DMS79 (cell line): Measurements from ENCODE around the gene MCF2.
"Not testable (repeated sequence)": the region's sequence is repeated elsewhere in the genome, so short reads cannot be mapped to it uniquely, and the experiment has no call there.

Experiments
- DNase-seq: peaks from one replicate; lab custom pipeline; 2025; lab: John Stamatoyannopoulos, UW

MCF2 gene, protein sequence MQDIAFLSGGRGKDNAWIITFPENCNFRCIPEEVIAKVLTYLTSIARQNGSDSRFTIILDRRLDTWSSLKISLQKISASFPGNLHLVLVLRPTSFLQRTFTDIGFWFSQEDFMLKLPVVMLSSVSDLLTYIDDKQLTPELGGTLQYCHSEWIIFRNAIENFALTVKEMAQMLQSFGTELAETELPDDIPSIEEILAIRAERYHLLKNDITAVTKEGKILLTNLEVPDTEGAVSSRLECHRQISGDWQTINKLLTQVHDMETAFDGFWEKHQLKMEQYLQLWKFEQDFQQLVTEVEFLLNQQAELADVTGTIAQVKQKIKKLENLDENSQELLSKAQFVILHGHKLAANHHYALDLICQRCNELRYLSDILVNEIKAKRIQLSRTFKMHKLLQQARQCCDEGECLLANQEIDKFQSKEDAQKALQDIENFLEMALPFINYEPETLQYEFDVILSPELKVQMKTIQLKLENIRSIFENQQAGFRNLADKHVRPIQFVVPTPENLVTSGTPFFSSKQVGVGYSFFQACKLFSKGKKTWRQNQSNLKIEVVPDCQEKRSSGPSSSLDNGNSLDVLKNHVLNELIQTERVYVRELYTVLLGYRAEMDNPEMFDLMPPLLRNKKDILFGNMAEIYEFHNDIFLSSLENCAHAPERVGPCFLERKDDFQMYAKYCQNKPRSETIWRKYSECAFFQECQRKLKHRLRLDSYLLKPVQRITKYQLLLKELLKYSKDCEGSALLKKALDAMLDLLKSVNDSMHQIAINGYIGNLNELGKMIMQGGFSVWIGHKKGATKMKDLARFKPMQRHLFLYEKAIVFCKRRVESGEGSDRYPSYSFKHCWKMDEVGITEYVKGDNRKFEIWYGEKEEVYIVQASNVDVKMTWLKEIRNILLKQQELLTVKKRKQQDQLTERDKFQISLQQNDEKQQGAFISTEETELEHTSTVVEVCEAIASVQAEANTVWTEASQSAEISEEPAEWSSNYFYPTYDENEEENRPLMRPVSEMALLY

DNA sequence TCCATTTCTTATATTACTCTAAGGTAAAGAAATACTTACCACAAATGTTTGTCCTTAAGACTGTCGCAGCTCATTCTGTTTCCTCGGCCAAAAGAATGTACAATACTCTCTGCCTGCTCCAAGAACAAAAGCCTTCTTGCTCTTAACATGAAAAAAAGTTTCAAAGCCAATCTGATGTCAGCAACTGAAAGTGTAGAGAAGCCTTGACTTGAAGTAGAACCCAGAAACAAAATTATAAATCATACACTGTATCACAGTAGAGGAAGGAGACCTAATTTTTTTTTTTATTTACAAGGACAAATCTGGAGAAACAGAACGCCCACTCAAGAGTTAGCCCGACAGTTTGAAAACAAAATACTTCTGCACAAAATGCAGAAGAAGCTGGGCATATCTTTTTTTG lies at the start of gene MCF2:
MCF2 (minus strand) TSS at position 101 of the 400 bp plus-strand sequence. CDS start 56,423 bp downstream, outside the sequence.
- DNase-seq: no peak

DNA sequence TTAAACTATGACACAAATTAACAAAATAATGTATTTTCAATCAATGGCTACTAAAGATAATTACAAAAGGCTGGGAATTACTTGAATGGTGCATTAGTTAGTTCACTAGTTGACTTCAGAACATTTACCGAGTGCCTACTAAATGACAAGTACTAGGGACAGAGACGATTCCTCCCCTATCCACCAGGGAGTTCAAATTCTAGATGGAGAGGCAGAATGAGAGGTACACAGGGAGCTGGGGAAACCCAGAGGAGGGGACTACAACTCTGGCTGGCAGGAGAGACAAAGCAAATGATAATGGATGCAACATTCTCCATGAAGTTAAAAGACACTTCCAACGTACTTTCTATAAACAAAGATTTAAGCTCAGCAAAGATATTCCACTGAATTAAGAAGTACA lies 43.1 kb upstream of the MCF2 start:
- DNase-seq: no peak

DNA sequence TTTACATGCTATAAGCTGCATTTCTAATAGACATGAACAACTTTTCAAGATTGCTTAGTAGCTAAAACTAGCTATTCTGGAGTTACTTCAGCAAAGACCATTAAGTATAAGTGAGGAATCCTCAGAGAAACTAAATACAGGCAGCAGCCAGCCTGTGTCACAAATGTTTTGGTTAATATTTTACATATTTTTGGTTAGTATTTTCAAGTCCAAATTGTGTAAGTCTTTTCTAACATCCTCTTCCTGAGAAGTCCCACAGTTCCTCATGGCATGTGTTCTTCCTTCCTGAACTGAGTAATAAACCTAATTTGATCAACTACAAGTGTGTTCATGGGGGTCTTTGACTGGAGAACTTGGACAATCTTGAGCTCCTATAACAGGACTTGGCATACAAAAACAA lies 42.4 kb upstream of the MCF2 start:
- no peak for DNase-seq

DNA sequence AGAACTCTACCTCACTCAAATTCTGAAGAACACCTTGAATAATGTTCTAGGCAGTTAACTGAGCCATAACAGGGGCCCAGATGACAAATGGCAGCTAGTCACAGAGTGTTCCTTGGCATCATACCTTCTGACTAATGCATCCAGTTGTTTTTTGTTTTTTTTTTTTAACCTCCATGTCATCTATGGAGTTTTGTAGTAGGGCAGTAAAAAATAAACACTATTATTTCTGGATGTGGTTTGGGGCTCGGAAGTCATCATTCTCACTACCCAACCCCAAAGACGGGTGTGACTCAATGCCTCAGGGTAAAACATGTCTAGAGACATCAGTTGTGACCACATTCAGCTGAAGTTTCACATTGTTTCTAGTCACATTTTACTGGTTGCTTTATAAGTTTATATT lies 31.2 kb upstream of the MCF2 start:
- DNase-seq: peak; percentile 8

DNA sequence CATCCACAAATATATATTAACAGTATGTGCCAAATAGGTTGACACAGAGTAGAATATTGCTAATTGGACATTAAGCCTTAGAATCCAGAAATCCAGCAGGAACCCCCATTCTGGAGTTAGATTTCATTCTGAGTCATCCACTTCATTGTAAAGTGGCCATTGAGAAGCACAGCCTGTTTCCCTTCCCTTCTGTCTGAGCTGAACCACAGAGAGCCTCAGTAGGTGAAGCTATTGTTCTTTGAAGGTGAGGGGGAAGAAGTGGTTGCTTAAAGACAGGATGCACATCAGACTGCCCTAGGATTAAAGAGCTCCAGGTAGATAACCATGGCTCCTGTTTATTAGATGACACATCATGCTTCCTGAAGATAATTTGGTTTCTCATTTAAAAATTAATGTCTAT lies 30.6 kb upstream of the MCF2 start:
- peak; percentile 55 for DNase-seq

DNA sequence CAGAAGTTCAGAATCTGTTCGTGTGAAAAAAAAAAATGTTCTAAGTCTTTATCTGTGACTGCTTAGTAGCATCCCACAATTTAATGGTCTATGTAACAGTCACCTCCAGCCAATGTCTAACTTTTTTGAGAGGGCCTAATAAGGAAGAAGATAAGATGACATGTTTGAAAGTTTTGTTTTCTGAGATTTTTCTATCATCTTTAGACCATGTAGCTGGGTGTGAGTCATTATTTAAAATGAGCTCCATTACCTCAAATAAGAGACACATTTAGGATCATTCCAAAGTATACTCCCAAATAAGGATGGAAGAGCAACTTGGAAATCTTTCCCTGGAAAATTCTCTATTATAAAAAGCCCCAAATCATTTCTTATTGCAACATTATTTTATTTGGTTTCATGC lies 28.2 kb upstream of the MCF2 start:
- DNase-seq: no peak

DNA sequence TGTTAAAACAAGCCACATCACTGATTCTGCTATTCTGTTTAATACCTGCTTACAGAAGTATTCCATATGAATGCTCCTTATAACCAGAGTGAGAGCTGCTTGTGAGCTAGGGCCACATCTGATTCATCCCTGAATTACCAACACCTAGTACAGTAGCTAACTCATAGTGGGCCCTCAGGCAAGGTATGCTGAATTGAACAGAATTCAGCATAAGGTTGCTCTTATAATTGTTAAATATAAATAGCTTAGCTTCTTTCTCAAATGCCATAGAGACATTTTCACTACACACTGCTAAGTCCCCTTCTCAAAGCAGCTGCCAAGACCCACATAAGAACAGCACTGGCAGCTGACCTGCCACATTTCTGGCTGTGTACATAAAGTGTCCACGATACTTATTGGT lies 27.0 kb upstream of the MCF2 start:
- DNase-seq: no peak

DNA sequence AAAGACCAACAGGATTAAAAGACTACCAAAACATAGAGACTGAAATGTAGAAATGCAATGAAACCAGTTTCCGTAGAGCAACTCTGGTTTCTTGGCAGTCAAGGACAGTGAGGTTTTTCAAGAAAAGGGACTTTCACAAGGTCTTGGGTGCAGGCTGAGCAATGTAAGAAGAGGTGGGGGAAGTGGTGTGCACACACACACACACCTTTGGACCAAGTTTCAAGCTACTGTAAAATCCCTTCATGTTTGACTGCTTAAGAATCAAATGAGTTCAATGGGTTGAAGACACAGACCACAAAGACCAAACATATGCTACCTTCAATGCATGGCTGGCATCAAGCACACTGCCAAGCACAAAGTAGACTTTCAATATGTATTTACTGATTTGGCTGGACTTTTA lies 17.8 kb upstream of the MCF2 start:
- no peak for DNase-seq

DNA sequence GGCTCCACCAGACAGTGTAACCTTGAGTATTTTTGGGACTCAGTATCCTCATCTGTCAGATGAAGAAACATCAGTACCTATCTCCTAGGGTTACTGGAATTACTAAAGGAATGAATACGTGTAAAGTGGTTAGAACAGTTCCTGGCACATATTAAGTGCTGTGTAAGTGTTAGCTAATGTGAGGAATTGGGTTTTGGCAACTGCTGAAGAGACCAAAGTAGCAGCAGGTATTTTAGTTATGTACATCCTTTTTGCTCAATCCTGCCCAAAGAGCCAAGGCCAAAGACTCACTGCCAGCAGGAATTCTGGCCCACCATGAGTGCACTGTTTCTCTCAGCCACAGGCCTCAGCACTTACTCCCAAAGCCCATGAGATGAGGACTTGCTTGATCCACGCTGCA lies 16.7 kb upstream of the MCF2 start:
- DNase-seq: no peak

DNA sequence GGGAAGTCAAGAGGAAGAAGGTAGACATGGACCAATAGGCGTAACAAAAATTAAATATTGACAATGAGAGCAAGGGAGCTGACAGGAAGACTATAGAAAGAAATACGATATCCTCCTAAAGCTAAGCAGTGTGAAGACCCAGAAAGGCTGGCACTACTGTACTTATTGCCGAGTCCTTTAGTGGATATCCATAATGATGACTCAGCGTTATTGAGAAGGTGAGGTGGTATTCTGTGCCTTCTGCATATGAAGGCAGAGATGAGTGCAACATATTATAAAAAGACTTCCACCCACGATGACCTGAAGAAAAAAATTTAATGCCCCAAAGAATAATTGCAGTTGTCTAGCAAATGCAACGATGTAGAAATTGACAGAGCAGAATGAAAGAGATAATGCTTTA lies 13.0 kb upstream of the MCF2 start:
- DNase-seq: no peak

DNA sequence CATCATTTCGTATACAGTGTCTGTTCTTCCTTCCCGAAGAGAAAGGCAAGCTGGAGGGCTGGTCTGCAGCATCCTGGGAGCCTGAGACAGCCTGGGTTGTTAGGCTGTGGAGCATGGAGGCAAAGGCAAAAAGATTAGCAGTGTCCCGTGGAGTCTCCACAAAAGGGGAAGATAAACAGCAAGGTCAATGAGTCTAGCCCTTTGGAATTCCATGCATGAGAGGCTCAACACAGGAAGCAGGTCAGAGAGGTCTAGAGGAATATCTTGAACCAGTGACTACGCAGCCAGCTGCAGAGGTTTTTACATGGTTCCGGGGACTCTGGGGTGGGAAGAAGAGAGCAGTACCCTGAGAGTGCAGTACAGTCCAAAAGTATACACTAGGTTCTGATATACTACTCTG lies 12.2 kb upstream of the MCF2 start:
- no peak for DNase-seq

DNA sequence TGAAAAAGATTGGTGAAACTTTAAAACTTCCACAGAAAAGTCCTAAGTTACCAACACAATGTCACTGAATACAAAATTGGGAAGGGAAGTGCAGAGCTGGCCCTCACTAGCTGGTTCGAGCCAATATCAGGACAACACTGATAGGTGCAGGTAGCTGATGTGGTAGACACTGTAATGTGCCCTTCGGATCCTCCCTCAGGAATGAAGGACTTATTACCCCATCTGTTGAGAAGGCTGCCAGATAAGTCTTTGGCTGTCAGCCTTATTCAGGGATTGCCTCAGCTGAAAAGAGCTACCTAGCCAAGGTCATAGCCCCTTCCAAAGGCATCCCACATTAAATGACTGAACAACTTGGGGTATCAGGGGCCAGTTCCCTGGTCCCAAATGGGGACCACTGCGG lies 5.3 kb downstream of the MCF2 start:
- DNase-seq: no peak

DNA sequence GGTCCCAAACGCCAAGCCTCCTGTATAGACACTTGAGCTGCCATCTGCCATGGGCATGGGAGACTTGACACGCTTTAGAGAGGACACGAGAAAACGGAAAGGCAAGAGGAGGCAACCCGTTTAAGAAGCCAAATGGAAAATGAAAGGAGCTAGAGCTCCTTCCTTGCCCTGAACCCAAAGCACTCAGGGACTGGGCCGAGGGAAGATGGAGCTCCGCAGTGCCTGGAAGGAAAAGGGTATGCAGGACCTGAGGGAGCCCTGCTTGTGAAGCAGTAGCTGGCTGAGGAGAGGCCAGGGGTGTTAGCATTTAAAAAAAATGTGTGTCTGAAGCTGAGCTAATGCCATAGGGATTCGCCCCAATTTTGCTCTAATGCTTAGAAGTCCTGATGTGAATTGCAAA lies 15.1 kb downstream of the MCF2 start:
- DNase-seq: no peak

DNA sequence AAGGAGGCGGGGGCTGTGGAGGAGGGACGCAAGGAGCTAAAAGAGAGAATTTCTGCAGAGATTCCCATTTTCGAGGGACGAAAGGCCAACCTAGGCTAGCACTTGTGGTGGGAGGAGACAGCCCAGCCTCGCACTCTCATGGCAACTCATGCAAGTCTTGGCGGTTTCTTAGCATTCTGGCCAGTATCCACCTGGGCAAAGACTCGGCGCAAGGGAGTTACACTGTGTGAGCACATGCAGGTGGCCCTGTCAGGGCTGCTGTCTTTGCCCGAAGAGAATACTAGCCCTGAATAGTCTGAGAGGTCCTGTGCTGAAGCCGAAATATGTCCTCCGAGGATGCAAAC lies 15.5 kb downstream of the MCF2 start:
- no peak for DNase-seq

DNA sequence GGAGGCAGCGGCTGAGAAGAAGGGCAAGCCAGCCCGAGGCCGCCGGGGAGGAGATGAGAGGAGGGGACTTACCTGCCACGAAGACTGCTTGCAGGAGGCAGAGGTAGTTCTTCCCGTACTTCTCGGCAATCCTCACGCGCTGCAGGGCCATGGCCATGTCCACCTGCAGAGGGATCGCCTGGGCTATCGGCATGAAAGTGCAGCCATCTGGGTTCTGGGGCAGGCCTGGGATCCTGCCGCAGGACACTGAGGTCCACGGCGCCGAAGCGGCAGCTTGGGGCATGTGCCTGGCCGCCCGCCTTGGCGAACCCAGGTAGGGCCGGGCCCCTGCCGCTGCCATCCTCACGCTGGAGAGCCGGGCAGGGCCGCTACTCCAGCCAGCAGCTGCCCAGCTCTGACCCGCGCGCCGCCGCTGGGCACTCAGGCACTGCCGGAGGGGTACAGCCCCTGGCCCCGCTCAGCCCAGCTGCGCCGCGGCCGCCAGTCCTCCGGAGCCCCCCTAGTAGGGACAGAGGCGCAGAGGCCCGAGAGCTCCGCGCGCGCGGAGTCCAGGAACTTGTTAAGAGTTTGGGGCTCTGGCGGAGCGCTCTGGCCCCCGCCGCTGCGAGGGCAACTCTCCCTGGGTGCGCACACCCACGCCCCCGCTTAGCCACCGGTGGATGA lies 16.0 kb downstream of the MCF2 start:
- no peak for DNase-seq

DNA sequence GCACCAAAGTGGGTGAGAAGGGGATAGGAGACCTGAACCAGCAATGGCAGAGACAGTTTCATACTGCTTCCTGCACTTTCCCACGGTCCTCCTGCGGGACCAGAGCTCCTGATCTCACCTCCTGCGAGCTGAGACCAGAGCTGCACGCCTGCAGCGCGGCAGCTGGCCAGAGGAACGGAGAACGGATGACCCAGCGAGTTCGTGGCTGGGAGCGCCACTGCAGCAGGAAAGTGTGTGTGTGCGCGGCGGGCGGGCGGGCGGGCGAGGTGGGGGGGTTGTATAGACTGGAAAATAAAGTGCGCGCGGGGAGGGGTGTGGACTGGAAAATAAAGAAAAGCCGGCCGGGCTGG lies 16.5 kb downstream of the MCF2 start:
- no peak for DNase-seq

DNA sequence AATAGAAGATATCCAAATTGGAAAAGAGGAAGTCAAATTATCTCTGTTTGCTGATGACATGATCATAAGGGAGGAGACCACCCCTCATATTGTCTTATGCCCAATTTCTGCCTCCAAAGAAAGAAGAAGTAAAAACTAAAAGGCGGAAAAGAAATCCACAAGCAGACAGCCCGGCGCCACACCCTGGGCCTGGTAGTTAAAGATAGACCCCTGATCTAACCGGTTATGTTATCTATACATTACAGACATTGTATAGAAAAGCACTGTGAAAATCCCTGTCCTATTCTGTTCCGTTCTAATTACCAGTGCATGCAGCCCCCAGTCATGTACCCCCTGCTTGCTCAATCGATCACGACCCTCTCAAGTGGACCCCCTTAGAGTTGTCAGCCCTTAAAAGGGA lies 22.8 kb downstream of the MCF2 start:
- not testable (repeated sequence) for DNase-seq

DNA sequence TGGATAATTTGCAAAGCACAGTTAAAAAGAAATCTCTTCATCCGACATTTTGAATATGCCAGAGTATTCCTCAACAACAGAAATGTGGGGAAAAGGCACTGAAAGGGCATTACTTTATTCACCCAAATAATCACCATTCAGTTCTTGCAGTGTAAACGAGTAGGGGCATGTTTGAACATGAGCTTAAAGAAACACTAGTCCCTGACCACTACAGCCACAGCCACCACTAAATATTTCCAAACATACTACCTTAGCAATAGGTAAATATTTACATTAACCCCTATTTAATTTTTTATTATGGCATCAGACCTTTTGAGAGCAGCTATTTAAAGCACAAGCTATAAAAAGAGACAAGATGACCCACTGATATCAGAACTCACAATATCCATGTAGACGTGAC lies 27.6 kb downstream of the MCF2 start:
- DNase-seq: no peak

DNA sequence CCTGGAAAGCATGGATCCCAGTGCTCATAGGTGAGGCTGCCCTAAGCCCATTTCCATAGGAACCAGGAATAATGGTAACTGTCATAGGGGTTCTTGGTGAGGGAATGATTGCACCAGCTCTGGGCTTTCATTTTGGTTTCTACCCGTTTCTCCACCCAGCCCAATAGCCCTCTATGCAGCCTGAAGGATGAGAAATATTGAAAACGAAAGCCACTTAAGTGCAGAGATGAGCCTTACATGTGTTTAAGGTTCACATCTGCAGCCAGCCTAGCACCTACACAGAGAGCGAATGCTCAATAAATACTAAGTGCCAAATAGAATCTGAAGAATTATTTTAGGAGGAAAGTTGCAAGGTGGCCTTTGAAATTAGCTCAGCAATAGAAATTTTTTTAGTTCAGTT lies 60.4 kb downstream of the MCF2 start:
- DNase-seq: no peak

DNA sequence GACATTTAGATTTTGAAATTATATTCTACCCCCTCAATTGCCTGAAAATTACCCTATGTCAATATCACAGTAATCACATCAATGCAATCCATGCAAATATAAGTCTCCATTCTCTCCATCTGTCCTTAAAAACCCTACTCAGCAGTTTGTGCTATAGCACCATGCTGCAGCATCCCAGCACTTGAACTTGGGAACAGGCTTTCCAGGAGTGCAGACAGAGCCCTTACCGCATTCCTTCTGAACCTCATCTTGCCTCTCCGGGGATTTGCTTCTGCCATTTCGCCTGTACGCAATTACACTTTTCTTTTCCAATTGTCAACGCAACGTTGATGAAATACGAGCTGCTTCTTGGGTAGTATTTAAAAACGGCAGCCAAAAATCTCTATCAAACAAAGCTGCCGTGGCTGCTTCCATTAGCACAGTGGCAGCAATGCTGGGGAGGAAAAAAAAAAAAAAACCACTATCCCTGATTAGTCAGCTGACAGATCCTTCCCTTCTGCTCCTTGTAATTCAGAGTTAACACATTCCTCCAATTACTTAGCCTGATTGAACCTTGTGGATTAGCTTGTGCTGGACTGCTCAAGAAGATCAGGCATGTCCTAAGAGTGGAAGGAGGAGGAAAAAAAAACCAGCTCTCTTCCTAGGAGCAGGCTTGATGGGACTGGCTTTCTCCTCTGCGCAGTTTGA lies 65.6 kb downstream of the MCF2 start:
- DNase-seq: no peak

DNA sequence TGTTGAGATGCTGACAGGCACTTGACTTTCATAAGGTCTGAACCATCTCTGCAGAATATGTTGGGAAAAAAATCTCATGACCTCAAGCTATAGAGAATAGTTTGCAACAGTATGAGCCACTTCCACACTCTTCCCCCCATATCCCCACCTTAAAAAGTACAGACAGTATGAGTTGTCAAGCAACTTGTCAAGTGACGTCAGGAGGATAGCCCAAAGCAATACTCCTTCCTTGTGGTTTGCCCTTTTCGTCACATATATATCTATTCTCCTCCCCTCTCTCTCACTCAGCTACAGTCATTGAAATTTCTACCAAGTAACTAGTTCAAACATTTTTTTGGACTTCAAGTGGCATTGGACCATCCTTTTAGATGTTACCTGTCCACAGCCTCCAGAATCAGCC lies 67.7 kb downstream of the MCF2 start:
- DNase-seq: no peak

DNA sequence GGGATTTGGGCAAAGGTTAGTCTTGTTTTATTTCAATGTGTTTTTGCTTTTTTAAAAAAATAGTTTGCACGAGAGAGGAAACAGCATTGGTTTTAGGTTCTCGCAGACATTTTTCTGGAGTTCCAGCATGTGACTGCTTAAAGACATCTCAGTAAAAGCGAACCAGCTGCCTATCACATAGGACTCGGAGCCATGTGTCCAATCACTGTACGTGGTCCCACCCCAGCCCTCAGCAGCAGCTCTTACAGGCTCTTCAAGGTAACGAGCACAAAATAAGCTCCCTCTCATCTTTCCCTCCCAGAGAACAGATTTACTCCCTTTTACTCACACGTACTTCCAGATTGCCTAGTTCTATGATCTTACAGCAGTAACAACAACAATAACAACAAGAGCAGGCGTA lies 68.7 kb downstream of the MCF2 start:
- DNase-seq: no peak
